ENCODE data around the gene IQCE.

Gene IQCE

DNA sequence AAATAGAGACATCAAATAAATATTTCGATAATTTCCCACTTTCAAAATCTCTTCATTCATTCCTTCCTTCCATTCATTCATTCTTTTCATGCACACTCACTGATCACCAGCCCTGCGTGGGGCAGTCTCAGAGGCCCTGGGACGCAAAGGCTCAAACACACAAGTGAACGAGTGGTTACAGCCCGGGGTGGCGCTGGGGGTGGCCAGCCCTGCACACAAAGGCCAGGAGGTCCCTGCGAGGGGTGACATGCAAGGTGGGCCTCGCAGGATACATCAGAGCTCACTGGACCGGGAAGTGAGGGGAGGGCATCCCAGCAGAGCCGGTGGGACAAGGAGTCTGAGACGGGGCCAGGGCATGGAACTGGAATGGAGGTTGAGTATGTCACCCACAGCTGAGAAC is 43.1 kb downstream of the IQCE start:
- Histone ChIP-seq H3F3A (ENCODE audit: insufficient read depth, low read length) (no peaks in the 10 kb centered on the region), H3K79me2 (ENCODE audit: insufficient read depth, low read length) (no peaks in the 10 kb centered on the region), H4K20me1 (ENCODE audit: insufficient read depth, low read length) (no peaks in the 10 kb centered on the region), H3K9ac (ENCODE audit: low read length) (no peak overlapping the region), H3K4me3 (ENCODE audit: low read depth, low read length, poor library complexity, severe bottlenecking) (no peak overlapping the region), H3K27me3 (ENCODE audit: insufficient read depth, low read length) (peaks cover 3% of the 10 kb centered on the region), H3K4me2 (ENCODE audit: low read length) (no peak overlapping the region), H3K27ac (ENCODE audit: low read depth, low read length, poor library complexity, severe bottlenecking) (no peak overlapping the region), H3K9me3 (ENCODE audit: low read length) (no peaks in the 10 kb centered on the region), H3K9me2 (ENCODE audit: low read depth, low read length) (no peaks in the 10 kb centered on the region), H2AFZ (ENCODE audit: low read length) (no peak overlapping the region), H3K4me1 (ENCODE audit: insufficient read depth, low read length, severe bottlenecking) (no peaks in the 10 kb centered on the region), H3K36me3 (ENCODE audit: insufficient read depth, low read length) (no peaks in the 10 kb centered on the region)
- TF ChIP-seq, protein P1, sequence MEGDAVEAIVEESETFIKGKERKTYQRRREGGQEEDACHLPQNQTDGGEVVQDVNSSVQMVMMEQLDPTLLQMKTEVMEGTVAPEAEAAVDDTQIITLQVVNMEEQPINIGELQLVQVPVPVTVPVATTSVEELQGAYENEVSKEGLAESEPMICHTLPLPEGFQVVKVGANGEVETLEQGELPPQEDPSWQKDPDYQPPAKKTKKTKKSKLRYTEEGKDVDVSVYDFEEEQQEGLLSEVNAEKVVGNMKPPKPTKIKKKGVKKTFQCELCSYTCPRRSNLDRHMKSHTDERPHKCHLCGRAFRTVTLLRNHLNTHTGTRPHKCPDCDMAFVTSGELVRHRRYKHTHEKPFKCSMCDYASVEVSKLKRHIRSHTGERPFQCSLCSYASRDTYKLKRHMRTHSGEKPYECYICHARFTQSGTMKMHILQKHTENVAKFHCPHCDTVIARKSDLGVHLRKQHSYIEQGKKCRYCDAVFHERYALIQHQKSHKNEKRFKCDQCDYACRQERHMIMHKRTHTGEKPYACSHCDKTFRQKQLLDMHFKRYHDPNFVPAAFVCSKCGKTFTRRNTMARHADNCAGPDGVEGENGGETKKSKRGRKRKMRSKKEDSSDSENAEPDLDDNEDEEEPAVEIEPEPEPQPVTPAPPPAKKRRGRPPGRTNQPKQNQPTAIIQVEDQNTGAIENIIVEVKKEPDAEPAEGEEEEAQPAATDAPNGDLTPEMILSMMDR (IDR thresholded peaks at IDR 0.05; ENCODE audit: low read length): no peak
- TF ChIP-seq EZH2 (IDR thresholded peaks at IDR 0.05; ENCODE audit: borderline replicate concordance, low read length): no peak

DNA sequence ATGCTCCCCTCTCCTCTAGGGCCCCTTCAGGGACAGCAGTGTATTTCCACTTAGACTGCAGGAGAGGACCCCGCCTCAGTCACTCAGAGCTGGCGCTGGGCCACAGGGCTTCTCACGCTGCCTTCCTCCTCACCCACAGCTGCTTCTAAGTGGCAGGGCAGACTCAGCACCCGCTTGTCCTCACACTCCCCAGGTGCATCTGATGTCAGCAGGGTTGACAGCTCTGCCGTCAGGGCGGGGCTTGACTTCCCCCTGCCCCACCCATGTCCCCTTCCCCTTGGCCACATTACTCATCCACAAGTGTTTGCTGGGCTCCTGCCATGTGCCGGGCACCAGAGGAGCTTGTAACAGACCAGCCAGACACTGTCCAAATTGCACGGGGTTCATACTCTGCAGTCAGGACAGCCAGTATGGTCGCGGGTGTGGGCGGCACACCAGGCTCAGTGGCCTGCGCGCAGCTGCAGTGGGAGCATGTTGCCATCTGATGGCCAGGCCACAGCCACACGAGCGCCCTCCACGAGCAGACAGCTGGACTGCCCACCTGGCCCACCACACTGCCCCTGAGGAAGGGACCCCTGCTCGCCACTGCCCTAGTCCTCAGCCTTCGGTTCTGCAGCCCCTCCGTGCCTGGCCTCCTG is 43.7 kb downstream of the IQCE start:
- no peak overlapping the region for H3K9ac ChIP-seq (ENCODE audit: low read length)
- no peak overlapping the region for H3K27ac ChIP-seq (ENCODE audit: low read depth, low read length, poor library complexity, severe bottlenecking)
- no peaks in the 10 kb centered on the region for H3K4me1 ChIP-seq (ENCODE audit: insufficient read depth, low read length, severe bottlenecking)

DNA sequence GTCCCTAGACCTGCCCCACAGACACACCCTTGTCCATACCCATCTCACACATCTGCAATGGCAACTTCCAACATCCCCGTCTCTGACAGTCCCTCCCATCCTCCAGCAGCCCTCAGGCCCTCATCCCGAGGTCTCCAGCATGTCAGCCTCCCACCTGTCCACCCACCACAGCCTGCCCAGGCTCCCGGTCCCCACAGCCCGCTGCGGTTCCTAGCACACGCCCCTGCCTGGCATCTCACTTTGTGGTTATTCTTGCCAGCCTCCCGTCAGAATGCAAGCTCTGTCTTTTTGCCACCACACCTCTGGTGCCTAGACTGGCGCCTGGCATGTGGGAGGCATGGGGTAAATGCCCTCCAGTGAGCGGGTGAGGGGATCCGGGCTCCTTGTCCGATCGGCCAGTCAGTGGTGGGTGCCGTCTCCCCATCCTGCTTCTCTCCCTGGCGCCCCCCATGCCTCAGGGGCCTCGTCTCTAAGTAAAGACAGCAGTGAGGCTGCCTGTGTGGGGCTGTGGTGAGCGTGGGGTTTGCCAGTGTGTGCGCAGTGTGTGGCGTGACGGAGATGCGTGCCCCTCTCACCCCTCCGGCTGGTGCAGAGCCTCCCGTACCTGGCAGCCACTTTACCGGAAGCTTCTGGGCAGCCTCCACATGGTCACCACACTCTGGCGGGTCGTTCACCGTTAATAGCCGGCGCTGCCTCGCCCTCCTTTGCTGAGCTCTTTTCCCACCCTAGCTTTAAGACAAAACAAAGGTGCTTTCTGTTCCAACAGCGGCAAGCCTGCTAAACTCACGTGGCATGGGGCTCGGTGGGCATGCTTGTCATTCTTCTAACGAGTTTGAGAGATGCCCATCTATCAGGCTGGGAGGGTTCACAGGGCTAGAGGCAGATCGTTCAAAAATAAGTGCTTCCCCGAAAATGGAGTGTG is 44.5 kb downstream of the IQCE start:
- Histone ChIP-seq H2AFZ (ENCODE audit: low read length) (no peak overlapping the region), H3K4me2 (ENCODE audit: low read length) (no peak overlapping the region), H3K9me2 (ENCODE audit: low read depth, low read length) (no peaks in the 10 kb centered on the region), H3K79me2 (ENCODE audit: insufficient read depth, low read length) (no peaks in the 10 kb centered on the region), H3K27ac (ENCODE audit: low read depth, low read length, poor library complexity, severe bottlenecking) (no peak overlapping the region), H3K4me1 (ENCODE audit: insufficient read depth, low read length, severe bottlenecking) (no peaks in the 10 kb centered on the region), H3K36me3 (ENCODE audit: insufficient read depth, low read length) (no peaks in the 10 kb centered on the region), H3K4me3 (ENCODE audit: low read depth, low read length, poor library complexity, severe bottlenecking) (no peak overlapping the region), H3F3A (ENCODE audit: insufficient read depth, low read length) (no peaks in the 10 kb centered on the region), H3K9me3 (ENCODE audit: low read length) (no peaks in the 10 kb centered on the region), H4K20me1 (ENCODE audit: insufficient read depth, low read length) (no peaks in the 10 kb centered on the region), H3K27me3 (ENCODE audit: insufficient read depth, low read length) (peaks cover 6% of the 10 kb centered on the region), H3K9ac (ENCODE audit: low read length) (no peak overlapping the region)
- no peak for TF ChIP-seq EZH2 (IDR thresholded peaks at IDR 0.05; ENCODE audit: borderline replicate concordance, low read length)
- TF ChIP-seq, protein P1 (IDR thresholded peaks at IDR 0.05; ENCODE audit: low read length): no peak

More for the DNA sequence above, 43.7 kb downstream of the IQCE start:
- TF ChIP-seq, protein P1 (IDR thresholded peaks at IDR 0.05; ENCODE audit: low read length): no peak
- TF ChIP-seq EZH2 (IDR thresholded peaks at IDR 0.05; ENCODE audit: borderline replicate concordance, low read length): no peak
- no peaks in the 10 kb centered on the region for H3F3A ChIP-seq (ENCODE audit: insufficient read depth, low read length)
- H3K27me3 ChIP-seq (ENCODE audit: insufficient read depth, low read length): peaks cover 3% of the 10 kb centered on the region
- no peak overlapping the region for H3K4me3 ChIP-seq (ENCODE audit: low read depth, low read length, poor library complexity, severe bottlenecking)
- H3K36me3 ChIP-seq (ENCODE audit: insufficient read depth, low read length): no peaks in the 10 kb centered on the region
- no peak overlapping the region for H2AFZ ChIP-seq (ENCODE audit: low read length)
- H4K20me1 ChIP-seq (ENCODE audit: insufficient read depth, low read length): no peaks in the 10 kb centered on the region
- H3K79me2 ChIP-seq (ENCODE audit: insufficient read depth, low read length): no peaks in the 10 kb centered on the region
- no peaks in the 10 kb centered on the region for H3K9me3 ChIP-seq (ENCODE audit: low read length)
- no peaks in the 10 kb centered on the region for H3K9me2 ChIP-seq (ENCODE audit: low read depth, low read length)
- H3K4me2 ChIP-seq (ENCODE audit: low read length): no peak overlapping the region
